ENCODE results near the gene OPTN.

GRCh38 chr10:13051126-13051694, 48.8 kb upstream of the OPTN start:
- no peak for TF ChIP-seq EZH2 (IDR thresholded peaks at IDR 0.05)
- no peak for TF ChIP-seq POLR2AphosphoS5 (IDR thresholded peaks at IDR 0.05; ENCODE audit: borderline replicate concordance, low read depth, low read length)
